H7 (cell line): ENCODE data around the gene SETBP1. TPM values are rescaled to one million over a fixed set of nuclear protein-coding genes. Genes with fewer than 3 reads are reported as not detected.
A peak's percentile ranks its signal among the peaks of the same experiment; 100 is the strongest.

Experiments used
- DNase-seq: peaks from one replicate; pipeline ENCODE4 v3.0.0; 2012
- H3K27me3 ChIP-seq: 2 replicates; pipeline ENCODE4 v1.6.0; 2011; ENCODE audit warnings: mild to moderate bottlenecking, low read length; ENCODE audit not compliant: control insufficient read depth, insufficient read depth
- H3K36me3 ChIP-seq: replicated peaks from 2 replicates; pipeline ENCODE4 v1.5.1; 2011; ENCODE audit warnings: low read length; ENCODE audit not compliant: control insufficient read depth, insufficient read depth
- H3K4me3 ChIP-seq: 2 replicates; pipeline ENCODE4 v1.5.1; 2011; ENCODE audit warnings: low read depth, mild to moderate bottlenecking, control low read depth, low read length, moderate library complexity; ENCODE audit not compliant: insufficient read depth
- total RNA-seq: library from RNA; depleted of rRNA; stranded (reverse); fragments of >200 nt; shearing (Covaris generic); gene quantifications from 2 replicates; pipeline ENCODE4 v1.2.3, GENCODE V29; 2014; rRNA removed

SETBP1 gene
- total RNA-seq = 1.8 and 3.3 TPM in 2 replicates

- no peaks in the 10 kb centered on the region for H3K36me3 ChIP-seq
- H3K27me3 ChIP-seq = peaks cover 12% of the 10 kb centered on the region
- peak within 1 kb of the TSS; percentile 80 for H3K4me3 ChIP-seq
- DNase-seq = peak; percentile 80
These were observed at the start of gene SETBP1 for GRCh38 chr18:44680273-44681075. Gene SETBP1 (plus strand): TSS chr18:44680888. CDS start chr18:44701347, 20,459 bp downstream.

- H3K36me3 ChIP-seq = no peaks in the 10 kb centered on the region
- H3K27me3 ChIP-seq = no peaks in the 10 kb centered on the region
- H3K4me3 ChIP-seq = no peak overlapping the region
- DNase-seq = no peak
These were observed 48.1 kb upstream of the SETBP1 start for GRCh38 chr18:44632469-44633145.

- H3K36me3 ChIP-seq = no peaks in the 10 kb centered on the region
- H3K4me3 ChIP-seq = no peak overlapping the region
- no peaks in the 10 kb centered on the region for H3K27me3 ChIP-seq
- DNase-seq = no peak
These were observed 45.1 kb upstream of the SETBP1 start for GRCh38 chr18:44635546-44635945.

GRCh38 chr18:44636241-44636640 is 44.4 kb upstream of the SETBP1 start:
- no peak for DNase-seq
- Histone ChIP-seq H3K36me3 (no peaks in the 10 kb centered on the region), H3K27me3 (no peaks in the 10 kb centered on the region), H3K4me3 (no peak overlapping the region)

GRCh38 chr18:44637210-44638033 is 43.3 kb upstream of the SETBP1 start:
- Histone ChIP-seq H3K27me3 (no peaks in the 10 kb centered on the region), H3K4me3 (no peak overlapping the region), H3K36me3 (no peaks in the 10 kb centered on the region)
- DNase-seq = no peak

- H3K36me3 ChIP-seq = no peaks in the 10 kb centered on the region
- no peaks in the 10 kb centered on the region for H3K27me3 ChIP-seq
These were observed 42.6 kb upstream of the SETBP1 start for GRCh38 chr18:44638034-44638540.

GRCh38 chr18:44638811-44639210 is 41.9 kb upstream of the SETBP1 start:
- Histone ChIP-seq H3K27me3 (no peaks in the 10 kb centered on the region), H3K4me3 (no peak overlapping the region), H3K36me3 (no peaks in the 10 kb centered on the region)
- DNase-seq = no peak

More at GRCh38 chr18:44638034-44638540, 42.6 kb upstream of the SETBP1 start:
- DNase-seq = no peak
- H3K4me3 ChIP-seq = no peak overlapping the region

- DNase-seq = no peak
- Histone ChIP-seq H3K4me3 (no peak overlapping the region), H3K27me3 (no peaks in the 10 kb centered on the region), H3K36me3 (no peaks in the 10 kb centered on the region)
These were observed 37.7 kb upstream of the SETBP1 start for GRCh38 chr18:44643004-44643403.

GRCh38 chr18:44651478-44651877 is 29.2 kb upstream of the SETBP1 start:
- DNase-seq = no peak
- no peaks in the 10 kb centered on the region for H3K36me3 ChIP-seq
- no peak overlapping the region for H3K4me3 ChIP-seq
- no peaks in the 10 kb centered on the region for H3K27me3 ChIP-seq

GRCh38 chr18:44651918-44652572 is 28.6 kb upstream of the SETBP1 start:
- Histone ChIP-seq H3K36me3 (no peaks in the 10 kb centered on the region), H3K4me3 (no peak overlapping the region), H3K27me3 (no peaks in the 10 kb centered on the region)
- no peak for DNase-seq

- Histone ChIP-seq H3K27me3 (no peaks in the 10 kb centered on the region), H3K4me3 (no peak overlapping the region), H3K36me3 (no peaks in the 10 kb centered on the region)
- DNase-seq = no peak
These were observed 28.0 kb upstream of the SETBP1 start for GRCh38 chr18:44652722-44653121.

GRCh38 chr18:44654573-44654972 is 26.1 kb upstream of the SETBP1 start:
- no peak for DNase-seq
- no peak overlapping the region for H3K4me3 ChIP-seq

GRCh38 chr18:44655435-44655834 is 25.3 kb upstream of the SETBP1 start:
- no peaks in the 10 kb centered on the region for H3K27me3 ChIP-seq
- DNase-seq = no peak
- no peak overlapping the region for H3K4me3 ChIP-seq
- no peaks in the 10 kb centered on the region for H3K36me3 ChIP-seq

More at GRCh38 chr18:44654573-44654972, 26.1 kb upstream of the SETBP1 start:
- Histone ChIP-seq H3K27me3 (no peaks in the 10 kb centered on the region), H3K36me3 (no peaks in the 10 kb centered on the region)

- no peaks in the 10 kb centered on the region for H3K27me3 ChIP-seq
- H3K4me3 ChIP-seq = no peak overlapping the region
- H3K36me3 ChIP-seq = no peaks in the 10 kb centered on the region
- DNase-seq = no peak
These were observed 20.9 kb upstream of the SETBP1 start for GRCh38 chr18:44659771-44660170.
